PFSK-1 (cell line): ENCODE data around the gene UBL4B.

Experiments used
- FOXP2 ChIP-seq: optimal IDR thresholded peaks from 2 replicates; pipeline ENCODE3; 2011; ENCODE audit warnings: borderline replicate concordance, control low read depth, inconsistent platforms; ENCODE audit not compliant: insufficient read depth; ENCODE audit errors: extremely low read length, extremely low read depth
- POLR2AphosphoS5 ChIP-seq: IDR thresholded peaks from 2 replicates; pipeline ENCODE4 v1.6.1; 2012; ENCODE audit warnings: low read depth, mild to moderate bottlenecking, control low read depth, low read length, moderate library complexity
- REST ChIP-seq, 2 experiments: IDR thresholded peaks; 2 replicates each; pipeline versions ENCODE4 v1.6.1 to v1.8.0; 2011 to 2012; ENCODE audit warnings: low read depth in 2 of 2, low read length in 2 of 2, control low read depth in 1 of 2, inconsistent platforms in 1 of 2, mild to moderate bottlenecking in 1 of 2, moderate library complexity in 1 of 2; ENCODE audit not compliant: insufficient read depth in 1 of 2
- SIN3A ChIP-seq: IDR thresholded peaks from 2 replicates; pipeline ENCODE4 v1.6.1; 2012; ENCODE audit warnings: mild to moderate bottlenecking, low read length, moderate library complexity, borderline replicate concordance; ENCODE audit not compliant: insufficient read depth
- TAF1 ChIP-seq: IDR thresholded peaks from 2 replicates; pipeline ENCODE4 v1.6.1; 2012; ENCODE audit warnings: low read length, control low read depth, borderline replicate concordance; ENCODE audit not compliant: insufficient read depth

The UBL4B gene

DNA sequence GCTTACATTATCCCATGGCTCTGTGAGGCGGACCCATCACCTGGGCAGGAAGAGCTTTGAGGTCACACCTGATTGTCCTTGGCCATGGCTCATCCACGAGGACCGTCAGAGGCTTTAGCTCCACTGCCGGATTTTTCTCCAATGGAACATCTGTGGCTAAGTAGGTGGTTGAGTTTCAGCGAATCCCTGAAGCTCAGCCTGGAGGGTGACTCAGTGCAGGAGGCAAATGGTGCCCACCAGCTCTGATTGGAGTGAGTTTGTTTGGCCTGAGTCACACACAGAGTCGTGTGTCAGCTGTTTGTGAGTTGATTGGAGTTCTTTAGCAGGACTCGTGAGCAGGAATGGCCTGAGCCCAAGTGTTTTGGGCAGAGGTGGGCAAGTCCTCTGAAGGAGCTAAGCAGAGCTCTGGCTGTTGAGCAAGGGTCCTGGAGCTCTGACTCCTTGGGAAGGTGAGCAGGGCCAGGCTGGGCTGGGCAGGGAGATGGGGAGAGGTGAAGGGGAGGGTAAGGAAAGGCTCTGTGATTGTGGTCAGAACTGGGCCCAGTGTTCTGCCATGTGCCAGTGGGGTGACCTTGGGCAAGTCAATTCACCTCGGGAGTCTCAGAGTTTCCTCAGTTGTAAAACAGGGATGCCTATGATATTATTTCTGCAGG is 40.0 kb downstream of the UBL4B start:
- TF ChIP-seq TAF1 (no peak), POLR2AphosphoS5 (no peak), FOXP2 (no peak), REST (IDR thresholded peaks at IDR 0.05; ENCODE audit: insufficient read depth in 1 of 2, low read depth in 2 of 2, low read length in 2 of 2) (no peak), SIN3A (no peak)

GRCh38 chr1:110153407-110153950 is 41.2 kb downstream of the UBL4B start:
- no peak for TF ChIP-seq REST (IDR thresholded peaks at IDR 0.05; ENCODE audit: insufficient read depth in 1 of 2, low read depth in 2 of 2, low read length in 2 of 2)
- TF ChIP-seq SIN3A, result no peak
- no peak for TF ChIP-seq FOXP2
- no peak for TF ChIP-seq TAF1

DNA sequence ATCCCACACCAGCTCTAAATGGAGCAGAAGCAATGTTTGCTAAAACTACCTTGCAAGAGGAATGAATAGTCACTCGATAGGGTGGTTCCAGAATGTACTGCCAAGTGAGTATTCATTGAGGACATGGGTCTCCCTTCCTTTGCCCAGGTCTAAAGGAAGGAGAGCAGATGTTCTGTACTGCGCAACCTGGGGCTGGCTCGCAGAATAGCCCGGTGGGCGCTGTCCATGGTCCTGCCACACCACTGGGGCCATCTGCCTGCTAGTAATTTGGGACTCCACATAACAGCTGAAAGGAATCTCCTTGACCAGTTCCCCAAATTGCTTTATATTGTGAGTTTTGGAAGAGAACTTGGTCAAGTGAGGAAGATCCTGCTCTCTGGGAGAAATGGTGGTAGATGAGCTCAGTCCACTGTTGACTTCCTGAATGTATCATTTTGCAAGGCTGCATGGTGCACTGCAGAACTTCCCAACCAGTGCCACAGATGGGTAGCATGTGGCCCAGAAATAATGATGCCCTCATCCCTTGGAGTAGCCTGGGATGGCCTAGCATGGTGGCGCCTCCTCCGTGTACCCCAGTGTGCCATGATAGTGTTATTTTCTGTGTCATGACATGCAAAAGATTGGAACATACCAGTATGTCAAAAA is 43.8 kb downstream of the UBL4B start:
- TF ChIP-seq TAF1, result no peak
- peak; percentile 99 for TF ChIP-seq REST (IDR thresholded peaks at IDR 0.05; ENCODE audit: insufficient read depth in 1 of 2, low read depth in 2 of 2, low read length in 2 of 2)

GRCh38 chr1:110158261-110158660 is 46.0 kb downstream of the UBL4B start:
- TF ChIP-seq TAF1, result no peak
- TF ChIP-seq REST (IDR thresholded peaks at IDR 0.05; ENCODE audit: insufficient read depth in 1 of 2, low read depth in 2 of 2, low read length in 2 of 2), result no peak
- no peak for TF ChIP-seq SIN3A
- TF ChIP-seq FOXP2, result no peak
- TF ChIP-seq POLR2AphosphoS5, result no peak

GRCh38 chr1:110159168-110159567 is 46.9 kb downstream of the UBL4B start:
- TF ChIP-seq SIN3A, result no peak
- no peak for TF ChIP-seq REST (IDR thresholded peaks at IDR 0.05; ENCODE audit: insufficient read depth in 1 of 2, low read depth in 2 of 2, low read length in 2 of 2)
- no peak for TF ChIP-seq POLR2AphosphoS5
- no peak for TF ChIP-seq TAF1
- no peak for TF ChIP-seq FOXP2
